Measurements from ENCODE around the gene GPN1.
"Not testable (repeated sequence)": the region's sequence is repeated elsewhere in the genome, so short reads cannot be mapped to it uniquely, and the experiment has no call there.

The GPN1 gene

DNA sequence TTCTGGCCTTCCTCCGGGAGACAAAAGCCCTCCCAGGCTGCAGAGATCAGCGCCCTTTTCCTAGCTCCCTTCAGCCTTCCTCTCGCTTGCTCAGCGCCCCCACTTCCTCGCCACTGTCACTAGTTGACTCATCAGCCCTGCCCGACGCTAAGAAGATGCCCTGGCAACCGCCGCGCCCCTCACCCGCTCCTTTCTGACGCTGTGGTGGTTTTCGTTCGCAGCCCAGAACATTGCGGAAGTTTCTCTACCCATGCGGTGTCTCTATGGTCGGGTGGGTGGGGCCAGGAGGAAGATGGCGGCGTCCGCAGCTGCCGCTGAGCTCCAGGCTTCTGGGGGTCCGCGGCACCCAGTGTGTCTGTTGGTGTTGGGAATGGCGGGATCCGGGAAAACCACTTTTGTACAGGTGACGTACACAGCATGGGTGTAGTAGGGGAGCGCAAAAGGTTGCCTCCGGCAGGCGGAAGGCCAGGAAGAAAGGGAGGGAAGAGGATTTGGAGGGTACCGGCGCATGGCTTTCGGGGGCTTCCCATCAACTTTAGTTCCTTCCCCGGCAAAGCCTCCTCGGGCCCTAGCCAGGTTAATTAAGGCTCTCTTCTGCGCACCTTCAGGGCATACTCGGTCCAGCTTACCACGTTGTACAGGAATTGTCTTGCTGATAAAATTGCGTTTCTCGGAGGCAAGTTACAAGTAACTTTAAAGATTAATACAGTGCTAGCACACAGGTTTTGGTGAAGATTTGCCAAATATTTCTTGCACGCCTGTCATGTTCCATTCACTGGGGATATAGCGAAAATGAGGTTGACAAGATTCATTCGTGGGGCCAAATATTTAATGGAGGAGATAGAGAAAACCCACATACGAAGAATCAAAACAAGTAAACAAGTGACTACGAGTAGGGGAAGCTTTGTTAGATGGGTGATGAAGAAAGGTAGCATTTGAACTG is at the start of gene GPN1, which contains the start of gene CCDC121:
Gene GPN1 (plus strand): TSS at position 284 of the 943 bp plus-strand sequence. CDS start 9 bp downstream, at position 293.
Gene CCDC121 (minus strand): TSS at position 246 of the 943 bp plus-strand sequence. CDS start 1,213 bp downstream, outside the sequence.
- peak; percentile 95 for DNase-seq

DNA sequence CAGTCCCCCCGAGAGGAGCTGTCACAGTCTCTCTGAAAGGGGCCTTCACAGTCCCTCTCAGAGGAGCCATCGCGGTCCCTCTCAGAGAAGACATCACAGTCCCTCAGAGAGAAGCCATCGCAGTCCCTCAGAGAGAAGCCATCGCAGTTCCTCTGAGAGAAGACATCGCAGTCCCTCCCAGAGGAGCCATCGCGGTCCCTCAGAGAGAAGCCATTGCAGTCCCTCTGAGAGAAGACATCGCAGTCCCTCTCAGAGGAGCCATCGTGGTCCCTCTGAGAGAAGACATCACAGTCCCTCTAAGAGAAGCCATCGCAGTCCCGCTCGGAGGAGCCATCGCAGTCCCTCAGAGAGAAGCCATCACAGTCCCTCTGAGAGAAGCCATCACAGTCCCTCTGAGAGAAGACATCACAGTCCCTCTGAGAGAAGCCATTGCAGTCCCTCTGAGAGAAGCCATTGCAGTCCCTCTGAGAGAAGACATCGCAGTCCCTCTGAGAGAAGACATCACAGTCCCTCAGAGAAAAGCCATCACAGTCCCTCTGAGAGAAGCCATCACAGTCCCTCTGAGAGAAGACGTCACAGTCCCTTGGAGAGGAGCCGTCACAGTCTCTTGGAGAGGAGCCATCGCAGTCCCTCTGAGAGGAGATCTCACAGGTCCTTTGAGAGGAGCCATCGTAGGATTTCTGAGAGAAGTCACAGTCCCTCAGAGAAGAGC is 47.3 kb upstream of the GPN1 start:
- no peak for DNase-seq

DNA sequence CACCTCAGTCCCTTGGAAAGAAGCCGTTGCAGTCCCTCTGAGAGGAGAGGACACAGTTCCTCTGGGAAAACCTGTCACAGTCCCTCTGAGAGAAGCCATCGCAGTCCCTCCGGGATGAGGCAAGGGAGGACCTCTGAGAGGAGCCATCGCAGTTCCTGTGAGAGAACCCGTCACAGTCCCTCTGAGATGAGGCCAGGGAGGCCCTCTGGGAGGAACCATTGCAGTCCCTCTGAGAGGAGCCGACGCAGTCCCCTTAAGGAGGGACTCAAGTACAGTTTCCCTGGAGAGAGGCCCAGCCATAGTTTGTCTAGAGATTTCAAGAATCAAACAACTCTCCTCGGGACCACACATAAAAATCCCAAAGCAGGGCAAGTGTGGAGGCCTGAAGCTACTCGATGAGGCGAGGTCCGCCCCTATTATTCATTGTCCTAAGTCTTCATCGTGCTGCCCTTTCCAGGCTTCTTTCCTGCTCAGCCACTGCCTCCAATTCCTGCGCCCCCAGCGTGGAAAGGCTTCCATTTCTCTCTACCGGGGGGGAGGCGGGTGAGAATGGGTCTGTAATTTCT is 46.6 kb upstream of the GPN1 start:
- DNase-seq, result no peak

DNA sequence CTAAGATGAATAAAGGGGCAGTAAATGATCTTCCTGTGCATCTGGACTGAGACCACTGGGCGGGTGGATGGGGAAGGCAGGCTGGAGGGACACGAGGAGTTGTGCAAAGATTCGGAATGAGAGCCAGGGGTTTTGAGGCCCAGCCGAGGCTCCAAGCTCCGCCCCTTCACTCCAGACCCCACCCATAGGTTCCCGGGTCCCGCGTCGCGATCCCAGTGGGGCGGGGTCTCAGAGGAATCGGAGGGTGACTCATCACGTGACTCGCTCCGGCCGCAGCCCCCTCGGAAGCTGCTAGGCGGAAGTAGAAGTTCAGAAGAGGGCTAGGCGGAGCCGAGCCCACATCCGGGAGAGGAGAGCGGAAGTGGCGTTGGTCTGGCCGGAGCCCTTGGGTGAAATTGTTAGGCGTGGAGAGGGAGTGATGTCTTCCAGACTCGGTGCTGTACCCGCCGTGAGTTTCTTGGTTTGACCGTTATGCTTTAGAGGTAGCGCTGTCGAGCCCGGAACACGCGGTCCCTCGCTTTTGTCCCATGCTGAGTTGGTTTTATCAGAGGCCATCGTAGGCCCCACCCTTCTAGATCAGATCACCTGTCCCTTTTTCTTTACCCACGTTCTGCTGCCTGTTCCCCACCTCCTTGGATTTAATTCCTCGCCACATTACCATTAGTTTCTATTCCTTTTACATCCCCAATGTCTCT is 46.0 kb upstream of the GPN1 start, which contains the start of gene ZNF512:
Gene ZNF512 (plus strand): TSS at position 348 of the 695 bp plus-strand sequence. CDS start 71 bp downstream, at position 419.
- DNase-seq, result peak; percentile 66

DNA sequence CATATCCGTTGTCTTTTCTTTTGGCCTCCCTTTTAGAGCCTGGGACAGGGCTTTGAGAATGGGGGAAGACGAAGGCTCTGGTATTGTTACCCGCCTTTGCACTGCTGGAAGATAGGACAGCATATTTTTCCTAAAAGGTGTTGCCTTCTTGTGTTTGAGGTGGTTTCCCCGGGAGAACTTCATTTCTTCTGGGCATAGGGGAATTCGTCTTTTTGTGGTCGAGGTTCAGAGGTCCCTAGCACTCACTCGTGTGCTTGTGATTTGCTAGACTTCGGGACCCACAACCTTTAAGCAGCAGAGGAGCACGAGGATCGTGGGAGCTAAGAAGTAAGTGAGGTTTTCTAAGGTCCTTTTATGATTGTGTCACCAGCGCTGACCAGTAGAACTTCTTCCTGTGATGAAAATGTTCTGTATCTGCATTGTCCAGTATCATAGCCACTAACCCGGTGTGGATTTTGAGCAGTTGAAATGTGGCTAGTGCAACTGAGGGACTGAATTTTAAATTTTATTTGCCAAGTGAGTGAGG is 45.4 kb upstream of the GPN1 start:
- DNase-seq, result no peak

DNA sequence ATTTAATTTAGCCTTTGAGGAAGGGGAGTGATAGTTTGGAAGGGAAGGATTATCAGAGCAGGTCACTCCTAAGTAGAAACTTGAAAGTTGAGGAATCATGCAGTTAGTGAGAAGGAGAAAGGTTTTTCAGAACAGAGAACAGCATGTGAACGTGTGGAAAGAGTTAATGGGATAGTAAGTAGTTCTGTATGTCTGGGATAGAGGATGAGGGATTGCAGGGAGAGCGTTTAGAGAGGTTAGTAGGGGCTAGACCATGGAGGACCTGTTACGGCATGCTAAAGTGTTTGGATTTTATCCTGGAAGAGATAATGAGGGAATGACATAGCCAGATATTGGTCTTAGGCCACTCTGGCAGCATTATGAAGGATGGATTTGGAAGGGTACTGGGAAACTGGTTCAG is 44.3 kb upstream of the GPN1 start:
- no peak for DNase-seq

DNA sequence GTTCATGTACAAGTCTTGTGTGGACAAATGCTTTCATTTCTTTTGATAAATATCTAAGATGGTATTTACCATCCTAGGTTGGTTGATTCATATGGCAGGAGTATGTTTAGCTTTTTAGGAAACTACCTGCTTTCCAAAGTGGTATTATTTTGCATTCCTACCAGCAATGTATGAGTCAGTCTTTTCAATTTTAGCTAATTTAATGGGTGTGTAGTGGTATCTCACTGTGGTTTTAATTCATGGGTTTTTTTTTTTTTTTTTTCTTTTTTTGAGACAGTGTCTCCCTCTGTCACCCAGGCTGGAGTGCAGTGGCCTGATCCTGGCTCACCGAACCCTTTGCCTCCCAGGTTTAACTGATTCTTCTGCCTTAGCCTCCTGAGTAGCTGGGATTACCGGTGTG is 41.8 kb upstream of the GPN1 start:
- DNase-seq, result no peak

DNA sequence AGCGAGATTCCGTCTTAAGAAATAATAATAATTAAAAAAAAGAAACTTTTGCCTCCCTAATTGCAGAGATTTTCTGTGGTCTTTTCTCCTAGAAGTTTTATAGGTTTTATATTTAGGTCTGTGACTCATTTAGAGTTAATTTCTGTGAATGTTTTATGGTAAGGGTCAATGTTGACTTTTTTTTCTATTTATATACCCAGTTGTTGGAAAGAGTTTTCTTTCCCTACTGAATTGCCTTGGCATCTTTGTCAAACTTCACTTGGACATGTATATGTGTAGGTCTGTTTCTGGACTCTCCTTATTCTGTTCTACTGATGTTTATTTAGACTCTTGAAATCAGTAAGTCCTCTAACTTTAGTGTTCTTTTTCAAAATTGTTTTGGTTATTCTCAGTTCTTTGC is 40.5 kb upstream of the GPN1 start:
- DNase-seq, result no peak

DNA sequence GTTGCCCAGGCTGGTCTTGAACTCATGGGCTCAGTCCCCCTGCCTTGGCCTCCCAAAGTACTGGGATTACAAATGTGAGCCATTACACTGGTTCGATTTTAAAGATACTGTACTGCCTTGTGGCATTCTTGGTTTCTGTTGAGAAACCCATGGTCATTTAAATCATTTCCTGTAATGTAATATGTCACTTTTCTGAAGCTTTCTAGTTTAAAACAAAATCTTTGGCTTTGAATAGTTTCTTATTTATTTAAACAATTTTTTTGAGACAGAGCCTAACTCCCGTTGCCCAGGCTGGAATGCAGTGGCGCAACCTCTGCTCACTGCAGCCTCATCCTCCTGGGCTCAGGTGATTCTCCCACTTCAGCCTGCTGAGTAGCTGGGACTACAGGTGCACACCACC is 37.1 kb upstream of the GPN1 start:
- DNase-seq, result no peak

DNA sequence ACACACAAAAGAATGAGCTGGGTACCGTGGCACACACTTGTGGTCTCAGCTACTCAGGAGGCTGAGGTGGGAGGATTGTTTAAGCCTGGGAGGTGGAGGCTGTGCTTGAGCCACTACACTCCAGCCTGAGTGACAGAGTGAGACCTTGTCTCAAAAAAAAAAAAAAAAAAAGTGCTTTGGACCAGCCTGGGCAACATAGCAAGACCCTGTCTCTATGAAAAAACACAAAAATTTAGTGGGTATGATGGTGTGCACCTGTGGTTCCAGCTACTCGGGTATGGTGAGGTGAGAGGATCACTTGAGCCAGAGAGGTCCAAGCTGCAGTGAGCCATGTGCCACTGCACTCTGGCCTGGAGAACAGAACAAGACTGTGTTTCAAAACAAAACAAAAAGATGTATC is 35.6 kb upstream of the GPN1 start:
- DNase-seq, result no peak

DNA sequence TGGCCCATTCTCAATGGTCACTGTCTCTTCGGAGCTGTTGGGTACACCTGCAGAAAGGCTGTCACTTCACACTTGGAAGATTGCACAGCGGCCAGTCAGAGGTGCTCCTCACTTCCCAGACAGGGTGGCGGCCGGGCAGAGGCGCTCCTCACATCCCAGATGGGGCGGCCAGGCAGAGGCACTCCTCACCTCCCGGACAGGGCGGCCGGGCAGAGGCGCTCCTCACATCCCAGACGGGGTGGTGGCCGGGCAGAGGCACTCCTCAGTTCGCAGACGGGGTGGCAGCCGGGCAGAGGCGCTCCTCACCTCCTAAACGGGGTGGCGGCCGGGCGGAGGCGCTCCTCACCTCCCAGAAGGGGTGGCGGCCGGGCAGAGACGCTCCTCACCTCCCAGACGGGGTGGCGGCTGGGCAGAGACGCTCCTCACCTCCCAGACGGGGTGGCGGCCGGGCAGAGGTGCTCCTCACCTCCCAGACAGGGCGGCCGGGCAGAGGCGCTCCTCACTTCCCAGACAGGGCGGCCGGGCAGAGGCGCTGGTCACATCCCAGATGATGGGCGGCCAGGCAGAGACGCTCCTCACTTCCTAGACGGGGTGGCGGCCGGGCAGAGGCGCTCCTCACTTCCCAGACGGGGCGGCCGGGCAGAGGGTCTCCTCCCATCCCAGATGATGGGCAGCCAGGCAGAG is 34.7 kb upstream of the GPN1 start:
- not testable (repeated sequence) for DNase-seq

DNA sequence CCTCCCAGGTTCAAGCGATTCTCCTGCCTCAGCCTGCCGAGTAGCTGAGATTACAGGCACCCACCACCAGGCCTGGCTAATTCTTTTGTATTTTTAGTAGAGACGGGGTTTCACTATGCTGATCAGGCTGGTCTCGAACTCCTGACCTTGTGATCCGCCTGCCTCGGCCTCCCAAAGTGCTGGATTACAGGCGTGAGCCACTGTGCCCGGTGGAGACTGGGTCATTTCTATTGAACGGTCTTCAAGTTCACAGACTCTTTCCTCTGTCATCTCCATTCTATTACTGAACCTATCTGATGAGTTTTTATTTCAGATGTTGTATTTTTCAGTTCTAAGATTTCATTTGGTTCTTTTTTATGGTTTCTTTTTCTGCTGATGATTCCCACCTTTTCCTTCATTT is 33.4 kb upstream of the GPN1 start:
- DNase-seq, result not testable (repeated sequence)

DNA sequence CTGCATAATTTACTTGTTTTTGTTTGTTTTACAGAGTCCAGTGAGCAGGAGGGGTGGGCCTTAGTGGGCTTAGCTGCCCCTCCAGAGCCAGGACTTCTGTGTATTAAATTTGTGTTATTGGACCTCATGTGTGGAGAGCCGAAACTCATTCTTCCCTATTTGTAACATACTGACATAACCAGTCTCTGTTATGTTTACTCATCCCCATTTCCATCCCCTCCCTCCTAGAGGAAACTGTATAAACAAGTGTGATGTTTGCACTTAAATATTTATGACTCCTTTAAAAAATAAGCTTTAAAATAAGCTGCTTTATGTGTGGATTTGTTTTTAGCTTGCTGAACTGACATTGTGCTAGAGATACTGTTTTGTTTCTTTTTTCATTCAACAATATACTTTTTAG is 32.2 kb upstream of the GPN1 start:
- no peak for DNase-seq

DNA sequence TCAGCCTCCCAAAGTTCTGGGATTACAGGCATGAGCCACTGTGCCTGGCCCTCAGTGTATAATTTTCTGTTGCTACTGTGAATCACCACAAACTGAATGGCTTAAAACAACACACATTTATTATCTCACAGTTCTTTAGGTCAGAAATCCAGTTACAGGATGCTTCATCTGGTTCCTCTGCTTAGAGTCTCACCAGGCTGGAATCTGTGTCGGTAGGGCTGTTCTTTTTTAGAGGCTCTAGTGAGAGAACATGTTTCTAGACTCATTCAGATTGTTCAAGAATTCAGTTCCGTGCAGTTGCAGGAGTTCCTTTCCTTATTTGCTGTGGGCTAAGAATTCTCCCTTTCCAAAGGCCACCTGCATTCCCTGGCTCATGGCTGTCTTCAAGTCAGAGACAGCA is 22.2 kb upstream of the GPN1 start:
- DNase-seq, result peak; percentile 6

DNA sequence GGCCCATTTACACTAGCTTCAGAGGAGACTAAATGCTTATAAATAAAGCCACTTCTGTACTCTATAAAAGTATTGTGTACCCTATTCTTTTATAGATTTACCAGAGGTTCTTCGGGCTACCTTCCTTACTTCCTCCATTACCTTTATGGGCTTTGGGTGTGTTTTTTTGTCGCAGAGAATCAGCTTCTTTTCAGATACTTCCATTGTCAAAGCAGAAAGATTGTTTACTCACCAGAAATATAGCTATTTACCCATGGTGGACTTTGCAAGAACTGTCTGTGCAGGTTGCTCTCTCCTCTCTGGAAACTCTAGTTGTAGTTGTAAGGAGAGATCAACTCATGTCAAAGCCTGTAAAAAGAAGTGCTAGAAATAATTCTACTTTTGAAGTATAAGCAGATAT is 14.9 kb upstream of the GPN1 start:
- no peak for DNase-seq

DNA sequence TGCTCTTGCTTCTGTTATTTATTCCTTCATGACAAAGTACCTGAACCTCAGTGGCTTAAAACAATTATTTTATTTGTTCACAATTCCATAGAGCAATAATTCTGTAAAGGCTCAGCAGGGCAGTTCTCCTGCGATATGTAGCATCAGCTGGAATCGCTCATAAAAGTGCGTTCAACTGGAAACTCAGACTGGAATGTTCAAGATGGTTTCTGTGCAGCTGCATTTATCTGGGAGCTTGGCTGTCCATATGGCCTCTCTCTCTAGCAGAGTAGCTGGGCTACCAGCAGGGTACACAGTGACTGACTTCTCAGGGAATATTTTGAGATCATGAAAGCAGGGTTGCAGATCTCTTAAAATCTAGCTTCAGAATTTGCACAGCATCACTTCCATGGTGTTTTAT is 13.5 kb upstream of the GPN1 start:
- no peak for DNase-seq

DNA sequence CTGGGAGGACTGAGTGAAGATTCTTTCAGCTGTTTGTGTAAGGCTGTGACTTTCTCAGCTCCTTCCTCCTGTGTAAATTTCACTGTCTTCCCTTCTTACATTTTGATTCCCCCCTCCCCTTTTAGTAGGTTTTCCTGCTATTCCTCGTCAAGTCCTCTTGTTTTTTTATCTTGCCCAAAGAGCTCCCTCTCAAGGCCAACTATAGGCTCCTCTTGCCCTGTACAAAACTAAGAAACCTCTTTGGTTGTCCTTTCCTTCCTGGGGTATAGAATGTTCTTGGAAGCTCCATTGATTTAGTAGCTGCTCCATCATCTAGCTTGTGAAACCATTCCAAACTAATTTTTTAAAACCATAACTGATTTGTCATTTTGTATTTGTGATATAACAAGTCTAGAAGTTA is 7.3 kb upstream of the GPN1 start:
- DNase-seq, result no peak

DNA sequence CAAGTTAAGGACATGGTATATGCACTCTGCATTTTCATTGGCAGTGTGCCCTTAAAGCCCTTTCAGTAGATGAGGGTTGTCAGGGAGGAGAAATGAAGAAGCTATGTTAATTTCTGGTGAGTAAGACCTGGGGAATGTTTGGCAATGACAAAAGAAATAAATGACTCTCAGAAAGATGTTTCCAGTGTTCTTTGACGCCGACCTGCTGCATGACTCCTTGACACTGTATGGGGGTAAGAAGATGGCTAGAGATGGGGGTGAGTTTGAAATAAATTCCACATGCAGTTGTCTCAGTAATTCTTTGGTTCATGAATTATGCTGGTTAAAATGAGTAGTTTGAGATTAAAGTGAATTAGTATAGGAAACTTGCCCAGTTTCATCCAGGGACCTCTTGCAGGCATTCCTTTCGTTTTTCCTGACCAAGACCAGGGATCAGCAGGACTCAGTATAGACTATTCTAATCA is 5.9 kb upstream of the GPN1 start:
- peak; percentile 89 for DNase-seq

DNA sequence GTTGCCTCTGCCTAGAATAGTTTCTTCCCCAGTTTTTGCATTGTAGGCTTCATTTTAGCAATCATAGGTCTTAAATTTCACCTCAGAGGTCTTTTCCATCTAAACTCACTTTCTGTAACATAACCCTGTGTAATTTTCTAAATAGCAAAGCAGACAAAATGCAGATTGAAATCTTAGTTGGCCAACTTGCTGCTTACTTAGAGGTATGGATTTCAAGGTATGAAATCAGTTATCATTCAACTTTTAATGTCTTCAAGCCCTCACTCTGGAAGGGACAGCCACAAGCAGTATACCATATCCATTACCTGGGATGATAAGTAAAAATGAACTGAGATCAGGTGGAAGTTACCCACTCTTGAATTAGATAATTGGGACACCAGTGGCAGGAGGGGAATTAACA is 3.9 kb upstream of the GPN1 start:
- DNase-seq, result no peak

DNA sequence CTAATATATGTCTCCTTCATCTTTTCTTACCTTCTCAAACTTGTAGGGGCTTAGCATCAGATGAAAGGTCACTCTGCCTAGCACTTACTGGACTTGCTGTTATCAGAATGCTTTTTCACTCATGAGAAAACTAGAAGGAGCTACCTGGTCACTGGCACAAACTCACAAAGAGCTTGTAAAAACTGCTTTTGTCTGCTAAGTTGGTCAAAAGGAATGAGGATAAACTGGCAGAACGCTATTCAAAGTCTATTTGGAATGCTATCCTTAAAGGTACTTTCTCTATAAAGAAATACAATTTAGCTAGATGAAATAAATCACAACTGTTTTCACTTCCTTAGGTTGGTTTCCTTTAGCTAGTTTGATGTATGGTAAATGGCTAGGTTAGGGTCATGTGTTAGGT is 2.5 kb upstream of the GPN1 start:
- DNase-seq, result not testable (repeated sequence)

DNA sequence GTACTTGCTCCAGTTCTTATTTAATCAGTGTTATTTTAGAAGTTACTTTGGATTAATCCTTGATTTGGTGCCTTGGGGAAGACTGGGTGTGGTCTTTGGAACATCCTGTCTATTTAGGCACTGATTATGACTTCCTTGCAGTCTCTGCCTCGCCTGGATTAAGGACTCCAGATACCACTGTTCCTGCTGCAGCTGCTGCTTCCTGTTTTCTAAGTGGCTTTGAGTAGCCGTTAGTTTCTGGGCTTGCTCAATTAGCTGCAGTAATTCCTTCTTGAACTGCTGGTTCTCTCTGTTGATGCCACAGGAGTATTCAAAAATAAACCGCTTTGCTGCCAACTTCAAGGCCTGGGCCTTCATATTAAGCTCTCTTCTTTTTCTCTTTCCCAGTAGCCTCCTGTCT is 1.9 kb upstream of the GPN1 start:
- not testable (repeated sequence) for DNase-seq

All from kidney glomerular epithelial cell (primary cell).